Liver (tissue), 9 donors: ENCODE results near the gene CLASP2. TPM values are rescaled to one million over a fixed set of nuclear protein-coding genes. Genes with fewer than 3 reads are reported as not detected.

ENCODE experiments used
- DNase-seq: peaks from one replicate; pipeline ENCODE4 v3.0.0-alpha.2; 2017; ENCODE audit warnings: low spot score
- H3K27ac ChIP-seq, 2 donors: one replicate each; pipeline ENCODE4 v1.7.0; 2013; ENCODE audit warnings: inconsistent platforms in 2 of 2, low read length in 2 of 2, control low read depth in 1 of 2, low read depth in 1 of 2, mild to moderate bottlenecking in 1 of 2
- H3K27me3 ChIP-seq, 4 donors: one replicate each; pipeline versions ENCODE4 v1.6.1 to v1.7.0; 2013; ENCODE audit warnings: low read length in 3 of 4, inconsistent platforms in 1 of 4, mild to moderate bottlenecking in 1 of 4, moderate library complexity in 1 of 4; ENCODE audit not compliant: control insufficient read depth in 4 of 4, insufficient read depth in 4 of 4
- H3K36me3 ChIP-seq, 4 donors: one replicate each; pipeline versions ENCODE4 v1.6.1 to v1.7.0; 2013; ENCODE audit warnings: low read length in 3 of 4, mild to moderate bottlenecking in 3 of 4, low read depth in 1 of 4, moderate library complexity in 1 of 4; ENCODE audit not compliant: control insufficient read depth in 4 of 4, insufficient read depth in 3 of 4
- H3K4me1 ChIP-seq, 4 donors: one replicate each; pipeline versions ENCODE4 v1.6.1 to v1.7.0; 2013; ENCODE audit warnings: low read length in 3 of 4, mild to moderate bottlenecking in 3 of 4, moderate library complexity in 1 of 4; ENCODE audit not compliant: control insufficient read depth in 4 of 4, insufficient read depth in 4 of 4
- H3K4me3 ChIP-seq, 3 donors: one replicate each; pipeline versions ENCODE4 v1.6.1 to v1.7.0; 2013; ENCODE audit warnings: low read length in 3 of 3, control low read depth in 1 of 3, low read depth in 1 of 3, mild to moderate bottlenecking in 1 of 3
- H3K9ac ChIP-seq, 2 donors: one replicate each; pipeline ENCODE4 v1.7.0; 2013; ENCODE audit warnings: low read length in 2 of 2, mild to moderate bottlenecking in 2 of 2, moderate library complexity in 2 of 2, control low read depth in 1 of 2, low read depth in 1 of 2
- H3K9me3 ChIP-seq, 4 donors: one replicate each; pipeline versions ENCODE4 v1.6.1 to v1.7.0; 2013; ENCODE audit warnings: low read length in 3 of 4; ENCODE audit not compliant: control insufficient read depth in 4 of 4
- ATF3 ChIP-seq: IDR thresholded peaks from 2 replicates; pipeline ENCODE4 v1.6.1; 2016; ENCODE audit warnings: antibody characterized with exemption
- CTCF ChIP-seq: fragments of 150-350 bp; IDR thresholded peaks from 2 replicates; pipeline ENCODE4 v1.5.1; 2017; ENCODE audit warnings: improper control_type of control experiment, low read depth, low read length; ENCODE audit not compliant: missing input control
- EGR1 ChIP-seq, 2 donors: IDR thresholded peaks; 2 replicates each; pipeline ENCODE4 v1.6.1; 2016 to 2018; ENCODE audit warnings: antibody characterized with exemption in 2 of 2, low read depth in 2 of 2
- FOXA1 ChIP-seq: IDR thresholded peaks from 2 replicates; pipeline ENCODE4 v1.6.1; 2016; ENCODE audit warnings: antibody characterized with exemption
- FOXA2 ChIP-seq: IDR thresholded peaks from 2 replicates; pipeline ENCODE4 v1.6.1; 2016; ENCODE audit warnings: antibody characterized with exemption
- GABPA ChIP-seq, 2 donors: IDR thresholded peaks in 1 of 2; conservative IDR thresholded peaks in 1 of 2; 2 replicates each; pipeline ENCODE4 v1.6.1; 2016; ENCODE audit warnings: antibody characterized with exemption in 2 of 2, mild to moderate bottlenecking in 1 of 2, moderate library complexity in 1 of 2
- HNF4A ChIP-seq, 2 donors: conservative IDR thresholded peaks; 2 replicates each; pipeline ENCODE4 v1.6.1; 2016; ENCODE audit warnings: antibody characterized with exemption in 2 of 2, mild to moderate bottlenecking in 2 of 2
- HNF4G ChIP-seq: IDR thresholded peaks from 2 replicates; pipeline ENCODE4 v1.6.1; 2016; ENCODE audit warnings: antibody characterized with exemption
- JUND ChIP-seq, 2 donors: IDR thresholded peaks; 2 replicates each; pipeline ENCODE4 v1.6.1; 2016; ENCODE audit warnings: antibody characterized with exemption in 2 of 2
- NR2F2 ChIP-seq: IDR thresholded peaks from 2 replicates; pipeline ENCODE4 v1.6.1; 2016; ENCODE audit warnings: antibody characterized with exemption
- RAD21 ChIP-seq, 2 donors: IDR thresholded peaks; 2 replicates each; pipeline ENCODE4 v1.6.1; 2016; ENCODE audit warnings: antibody characterized with exemption in 2 of 2, mild to moderate bottlenecking in 2 of 2
- RXRA ChIP-seq, 2 donors: IDR thresholded peaks; 2 replicates each; pipeline ENCODE4 v1.6.1; 2017 to 2018; ENCODE audit warnings: antibody characterized with exemption in 2 of 2, mild to moderate bottlenecking in 1 of 2
- SP1 ChIP-seq: IDR thresholded peaks from 2 replicates; pipeline ENCODE4 v1.6.1; 2018; ENCODE audit warnings: antibody characterized with exemption, mild to moderate bottlenecking
- TAF1 ChIP-seq: conservative IDR thresholded peaks from 2 replicates; pipeline ENCODE4 v1.6.1; 2016; ENCODE audit warnings: antibody characterized with exemption, mild to moderate bottlenecking
- YY1 ChIP-seq: IDR thresholded peaks from 2 replicates; pipeline ENCODE4 v1.6.1; 2016; ENCODE audit warnings: antibody characterized with exemption, mild to moderate bottlenecking
- ZBTB33 ChIP-seq: IDR thresholded peaks from 2 replicates; pipeline ENCODE4 v1.6.1; 2016; ENCODE audit warnings: antibody characterized with exemption
- WGBS: extraction: QIAGEN DNeasy Blood & Tissue Kit; methylation state at CpG from one replicate; pipeline ENCODE4 v1.1.7; 2013; 5-methylcytosine and 5-hydroxymethylcytosine counted together
- polyA plus RNA-seq, 2 donors: library from polyadenylated mRNA; stranded (reverse) in 1 of 2; unstranded in 1 of 2; fragments of 200-250 nt in 1 of 2; fragments of >200 nt in 1 of 2; fragmentation: Nextera tagmentation in 1 of 2; extraction: Ambion mirVana in 1 of 2; gene quantifications; one replicate each; pipeline versions ENCODE4 v1.2.1 to v1.2.3, GENCODE V29; 2013 to 2015
- total RNA-seq, 2 donors: library from RNA; depleted of rRNA; stranded (reverse); fragments of >200 nt; gene quantifications; one replicate each; pipeline ENCODE4 v1.2.3, GENCODE V29; 2014
- TF ChIP-seq, protein P1 (sequence below): IDR thresholded peaks from 2 replicates; pipeline ENCODE4 v1.6.1; 2016; ENCODE audit warnings: antibody characterized with exemption
- donor health status: healthy.
- donor health status: healthy.
- donor health status: healthy.
- donor health status: healthy.
- donor health status: healthy.

The CLASP2 gene
- total and polyA plus RNA-seq, 4 donors = 3.7 to 27.6 (median 17.3) TPM

GRCh38 chr3:33645060-33645647 lies 72.9 kb downstream of the CLASP2 start:
- Histone ChIP-seq H3K4me3 (peak overlapping the region in 1 of 3 donors; percentile 33), H3K4me1 (no peaks in the 10 kb centered on the region), H3K27me3 (no peaks in the 10 kb centered on the region), H3K9me3 (no peaks in the 10 kb centered on the region), H3K27ac (no peak overlapping the region), H3K9ac (no peak overlapping the region), H3K36me3 (peaks cover 0 to 3% (median 0%) of the 10 kb centered on the region in 4 donors)
- no peak for DNase-seq
- WGBS = 73% methylated on average over 5 of the region's 5 CpGs
- no peak for TF ChIP-seq YY1
- TF ChIP-seq TAF1 = no peak
- TF ChIP-seq NR2F2 = no peak
- TF ChIP-seq ZBTB33 = no peak
- no peak for TF ChIP-seq ATF3
- no peak for TF ChIP-seq HNF4A (conservative IDR thresholded peaks at IDR 0.05)
- TF ChIP-seq HNF4G = no peak
- no peak for TF ChIP-seq GABPA (IDR thresholded peaks at IDR 0.05 in 1 of 2, conservative IDR thresholded peaks at IDR 0.05 in 1 of 2)
- TF ChIP-seq RAD21 (IDR thresholded peaks at IDR 0.05) = no peak
- no peak for TF ChIP-seq FOXA2
- TF ChIP-seq FOXA1 = no peak
- no peak for TF ChIP-seq EGR1 (IDR thresholded peaks at IDR 0.05; ENCODE audit: low read depth in 2 of 2)
- TF ChIP-seq SP1 = no peak
- no peak for TF ChIP-seq JUND (IDR thresholded peaks at IDR 0.05)
- TF ChIP-seq, protein P1, sequence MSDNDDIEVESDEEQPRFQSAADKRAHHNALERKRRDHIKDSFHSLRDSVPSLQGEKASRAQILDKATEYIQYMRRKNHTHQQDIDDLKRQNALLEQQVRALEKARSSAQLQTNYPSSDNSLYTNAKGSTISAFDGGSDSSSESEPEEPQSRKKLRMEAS = no peak
- no peak for TF ChIP-seq RXRA (IDR thresholded peaks at IDR 0.05)
- TF ChIP-seq CTCF = no peak

- no peak for TF ChIP-seq JUND (IDR thresholded peaks at IDR 0.05)
- TF ChIP-seq NR2F2 = no peak
- Histone ChIP-seq H3K27ac (no peak overlapping the region), H3K9me3 (no peaks in the 10 kb centered on the region), H3K4me3 (no peak overlapping the region), H3K27me3 (no peaks in the 10 kb centered on the region), H3K4me1 (no peaks in the 10 kb centered on the region), H3K36me3 (peaks cover 0 to 3% (median 0%) of the 10 kb centered on the region in 4 donors), H3K9ac (no peak overlapping the region)
- whole genome bisulfite sequencing = 86% methylated on average over 4 of the region's 4 CpGs
- DNase-seq = no peak
Observed at GRCh38 chr3:33644582-33644981, 73.5 kb downstream of the CLASP2 start.
